SK-N-MC (cell line): ENCODE measurements around the gene PRKN.

Source experiments
- EZH2 ChIP-seq: fragments of 200-600 bp; sonication (generic); IDR thresholded peaks from one replicate; pipeline ENCODE4 v1.6.1; 2017; ENCODE audit warnings: antibody characterized with exemption
- POLR2AphosphoS5 ChIP-seq: IDR thresholded peaks from 2 replicates; pipeline ENCODE4 v1.6.1; 2012; ENCODE audit warnings: mild to moderate bottlenecking, low read depth, low read length, borderline replicate concordance

DNA sequence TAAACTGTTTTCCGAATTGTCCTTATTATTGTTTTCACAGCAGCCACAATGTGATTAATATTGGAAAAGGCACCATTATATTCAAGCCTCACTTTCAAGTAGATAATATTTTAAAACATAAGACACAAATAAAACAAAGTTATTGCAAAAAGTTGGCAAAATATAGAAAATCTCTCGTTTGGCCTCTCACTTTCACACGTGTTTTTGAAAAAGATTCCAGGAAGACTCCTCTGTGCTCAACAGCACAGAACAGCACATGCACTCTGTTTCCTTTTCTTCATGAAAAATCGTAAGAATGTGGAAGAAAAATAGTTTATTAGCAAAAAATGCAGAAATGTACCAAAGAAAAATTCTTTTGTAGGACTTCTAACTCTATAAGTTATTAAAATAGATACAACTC, 46.7 kb downstream of the PRKN start:
- TF ChIP-seq POLR2AphosphoS5, result no peak
- no peak for TF ChIP-seq EZH2
